NCI-H524 (cell line): Measurements from ENCODE around the gene UNK.
A peak's percentile ranks its signal among the peaks of the same experiment; 100 is the strongest.
"Not testable (repeated sequence)": the region's sequence is repeated elsewhere in the genome, so short reads cannot be mapped to it uniquely, and the experiment has no call there.

Source experiments
- DNase-seq, 2 experiments: peaks; one replicate each; lab custom pipeline; 2025; lab: John Stamatoyannopoulos, UW

UNK gene

GRCh38 chr17:75849279-75849646 is 64.7 kb downstream of the UNK start:
- no peak for DNase-seq

DNA sequence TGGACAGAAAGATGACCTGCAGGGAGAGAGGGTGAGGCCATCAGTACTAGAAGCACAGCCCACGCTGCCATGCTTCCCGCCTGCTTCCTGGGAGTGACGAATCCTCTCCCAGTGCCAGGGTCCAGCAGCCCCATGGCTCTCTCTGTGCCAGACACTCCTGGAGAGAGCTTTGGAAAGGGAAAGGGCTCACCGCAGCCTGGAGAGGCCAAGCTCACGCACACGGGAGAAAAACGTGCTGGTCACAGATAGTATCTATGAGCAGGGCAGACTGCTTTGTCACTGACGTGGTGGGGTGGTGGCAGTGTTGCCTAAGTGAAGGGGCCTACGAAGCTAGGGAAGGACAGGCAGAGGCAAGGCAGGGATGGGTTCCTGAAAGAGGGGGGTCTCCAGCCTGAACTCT is 65.1 kb downstream of the UNK start:
- no peak for DNase-seq

DNA sequence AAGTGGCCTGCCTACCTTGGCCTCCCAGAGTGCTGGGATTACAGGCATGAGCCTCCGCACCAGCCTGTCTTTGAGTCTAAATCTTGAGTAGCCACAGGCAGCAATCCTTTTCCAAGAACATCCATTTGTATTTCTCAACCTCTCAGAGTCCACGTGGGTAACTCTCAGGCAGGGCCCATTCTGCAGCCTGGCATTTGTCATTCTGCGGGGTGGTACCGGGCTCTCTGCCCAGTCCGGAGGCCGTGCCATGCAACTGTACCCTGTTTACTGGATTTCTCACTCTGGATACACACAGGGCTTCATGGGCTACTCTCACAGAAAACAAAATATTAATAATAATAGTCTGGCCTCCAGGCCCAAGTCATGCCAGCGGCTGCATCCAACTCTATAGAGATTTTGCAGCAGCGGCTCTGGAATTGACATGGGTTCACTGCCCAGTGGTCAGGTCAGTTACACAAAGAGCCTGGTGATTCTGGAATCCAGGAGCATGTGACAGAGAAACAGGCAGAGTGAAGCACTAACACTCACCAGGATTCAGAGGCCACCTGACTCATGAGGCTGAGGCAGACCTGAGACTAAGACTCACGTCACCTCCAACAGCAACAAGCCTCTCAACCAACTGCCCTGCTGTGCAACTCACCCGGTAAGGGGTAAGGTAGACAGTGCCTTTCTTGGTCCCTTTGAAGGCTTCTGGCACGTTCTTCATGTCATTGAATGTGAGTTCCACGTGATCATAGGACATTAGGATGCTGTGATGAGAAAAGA is 66.5 kb downstream of the UNK start:
- DNase-seq = no peak

DNA sequence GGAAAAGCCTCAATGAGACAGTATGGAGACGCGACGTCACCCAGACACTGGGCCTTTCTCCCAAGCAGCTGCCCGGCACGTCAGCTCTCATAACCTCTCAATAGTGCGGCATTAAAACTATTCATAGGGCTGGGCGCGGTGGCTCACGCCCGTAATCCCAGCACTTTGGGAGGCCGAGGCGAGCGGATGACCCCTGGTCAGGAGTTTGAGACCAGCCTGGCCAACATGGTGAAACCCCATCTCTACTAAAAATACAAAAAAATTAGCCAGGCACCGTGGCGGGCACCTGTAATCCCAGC is 67.0 kb downstream of the UNK start:
- not testable (repeated sequence) for DNase-seq

- DNase-seq = no peak
Measured at GRCh38 chr17:75853433-75853832, 68.8 kb downstream of the UNK start.

- DNase-seq = peak in 1 of 2 experiments; percentile 51
Measured at GRCh38 chr17:75854101-75854748, 69.6 kb downstream of the UNK start.

DNA sequence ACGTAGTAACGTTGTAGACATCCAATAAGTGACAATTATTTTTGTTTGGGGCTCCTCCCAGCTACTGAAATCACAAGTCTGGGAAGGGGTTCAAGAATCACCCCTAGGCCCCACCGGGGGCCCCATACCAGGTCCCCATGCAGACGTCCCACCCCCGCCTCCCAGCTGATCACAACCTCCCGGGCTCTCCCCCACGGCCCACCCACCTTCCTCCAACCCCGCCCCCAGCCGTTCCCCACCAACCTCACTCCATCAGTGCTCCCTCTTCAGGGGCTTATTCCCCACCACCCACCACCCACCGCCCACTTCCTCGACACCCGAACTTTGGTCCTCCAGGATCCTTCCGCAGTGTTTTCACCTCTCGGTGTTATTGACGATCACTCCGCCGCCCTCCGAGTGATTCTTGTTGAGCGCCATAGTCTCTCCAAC is 70.3 kb downstream of the UNK start:
- no peak for DNase-seq

GRCh38 chr17:75855310-75856061 is 70.9 kb downstream of the UNK start, which contains the start of gene WBP2:
Gene WBP2, minus strand, starts transcription at chr17:75855335. Its CDS starts 38 bp downstream, at chr17:75855297.
- DNase-seq = peak; percentile 100

DNA sequence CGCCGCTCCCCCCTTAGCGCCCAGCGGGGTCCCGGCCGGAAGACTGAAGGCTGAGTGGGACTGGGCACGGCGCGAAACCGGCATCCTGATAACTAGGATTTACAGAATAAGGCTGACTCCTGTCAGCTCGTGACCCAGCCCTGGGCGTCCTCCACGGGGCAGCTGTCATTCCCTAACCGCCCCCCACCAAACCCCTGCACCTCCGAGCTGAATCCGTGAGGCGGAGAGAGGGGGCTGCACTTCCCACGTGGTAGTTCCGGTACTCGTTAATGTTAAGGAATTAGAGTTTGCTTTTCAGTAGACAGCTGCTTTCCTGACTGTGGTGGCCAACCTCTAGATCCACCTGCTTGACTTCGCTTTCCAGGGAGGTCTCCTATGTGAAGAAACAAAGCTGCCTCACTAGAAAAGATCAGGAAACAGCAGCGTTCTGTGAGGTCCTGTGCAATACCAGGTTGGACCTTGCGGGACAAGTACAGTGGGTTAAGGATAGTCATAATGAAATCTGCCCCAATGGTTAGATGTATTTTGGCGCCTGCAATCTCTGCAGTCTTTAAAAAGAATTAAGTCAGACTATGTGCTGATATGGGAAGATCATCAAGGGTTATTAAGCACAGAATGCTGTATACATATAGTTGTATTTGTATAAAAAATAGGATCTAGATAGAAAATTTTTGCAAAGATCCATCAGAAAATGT is 71.6 kb downstream of the UNK start:
- peak in 1 of 2 experiments; percentile 85 for DNase-seq

DNA sequence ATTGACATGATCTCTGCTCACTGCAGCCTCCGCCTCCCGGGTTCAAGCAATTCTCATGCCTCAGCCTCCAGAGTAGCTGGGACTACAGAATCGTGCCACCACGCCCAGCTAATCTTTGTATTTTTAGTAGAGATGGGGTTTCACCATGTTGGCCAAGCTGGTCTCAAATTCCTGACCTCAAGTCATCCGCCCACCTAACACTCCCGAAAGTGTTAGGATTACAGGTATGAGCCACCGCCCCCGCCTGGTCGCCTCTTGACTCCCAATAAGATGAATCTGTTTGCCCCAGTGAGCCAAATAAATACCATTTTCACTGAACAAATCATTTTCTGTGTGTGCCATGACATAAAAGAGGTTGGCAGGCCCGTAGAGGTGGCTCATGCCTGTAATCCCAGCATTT is 74.8 kb downstream of the UNK start:
- DNase-seq = not testable (repeated sequence)

DNA sequence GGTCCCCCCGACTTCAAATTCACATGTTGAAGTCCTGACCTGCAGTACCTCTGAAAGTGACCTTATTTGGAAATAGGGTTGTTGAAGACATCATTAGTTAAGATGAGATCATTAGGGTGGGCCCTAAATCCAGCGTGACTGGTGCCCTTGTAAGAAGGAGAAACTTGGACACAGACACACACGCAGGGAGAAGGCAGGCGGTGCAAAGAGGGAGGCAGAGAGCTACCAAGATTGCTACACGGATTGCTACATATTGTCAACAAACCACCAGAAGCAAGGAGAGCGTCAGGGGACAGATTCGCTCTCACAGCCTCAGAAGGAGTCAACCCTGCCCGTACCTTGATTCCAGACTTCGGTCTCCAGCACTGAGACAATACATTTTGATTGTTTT is 77.3 kb downstream of the UNK start:
- DNase-seq = no peak

- no peak for DNase-seq
Measured at GRCh38 chr17:75864448-75864871, 79.9 kb downstream of the UNK start.

- not testable (repeated sequence) for DNase-seq
Measured at GRCh38 chr17:75864887-75865286, 80.3 kb downstream of the UNK start.

DNA sequence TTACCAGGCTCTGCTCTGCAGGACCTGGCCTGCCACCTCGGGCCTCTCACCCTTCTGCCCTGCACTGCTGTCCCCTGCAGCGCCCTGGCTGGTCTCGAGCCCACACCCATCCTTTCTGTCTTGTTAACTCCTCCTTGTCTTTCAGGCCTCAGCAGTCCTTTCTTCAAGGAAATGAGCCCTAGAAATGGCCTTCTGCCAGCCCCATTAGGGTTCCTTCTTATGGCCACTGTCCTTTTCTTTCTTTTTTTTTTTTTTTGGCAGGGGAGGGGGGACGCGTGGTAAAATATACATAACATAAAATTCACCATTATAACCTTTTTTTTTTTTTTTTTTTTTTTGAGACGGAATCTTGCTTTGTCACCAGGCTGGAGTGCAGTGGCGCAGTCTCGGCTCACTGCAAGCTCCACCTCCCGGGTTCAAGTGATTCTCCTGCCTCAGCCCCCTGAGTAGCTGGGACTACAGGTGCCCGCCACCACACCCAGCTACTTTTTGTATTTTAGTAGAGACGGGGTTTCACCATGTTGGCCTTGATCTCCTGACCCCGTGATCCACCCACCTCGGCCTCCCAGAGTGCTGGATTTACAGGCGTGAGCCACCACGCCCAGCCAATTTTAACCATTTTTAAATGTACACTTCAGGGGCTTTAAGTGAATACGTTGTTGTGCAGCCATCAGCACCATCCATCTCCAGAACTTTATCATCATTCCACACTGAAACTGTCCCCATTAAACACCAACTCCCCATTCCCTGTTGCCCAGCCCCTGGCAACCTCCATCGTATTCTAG is 81.0 kb downstream of the UNK start:
- not testable (repeated sequence) for DNase-seq

DNA sequence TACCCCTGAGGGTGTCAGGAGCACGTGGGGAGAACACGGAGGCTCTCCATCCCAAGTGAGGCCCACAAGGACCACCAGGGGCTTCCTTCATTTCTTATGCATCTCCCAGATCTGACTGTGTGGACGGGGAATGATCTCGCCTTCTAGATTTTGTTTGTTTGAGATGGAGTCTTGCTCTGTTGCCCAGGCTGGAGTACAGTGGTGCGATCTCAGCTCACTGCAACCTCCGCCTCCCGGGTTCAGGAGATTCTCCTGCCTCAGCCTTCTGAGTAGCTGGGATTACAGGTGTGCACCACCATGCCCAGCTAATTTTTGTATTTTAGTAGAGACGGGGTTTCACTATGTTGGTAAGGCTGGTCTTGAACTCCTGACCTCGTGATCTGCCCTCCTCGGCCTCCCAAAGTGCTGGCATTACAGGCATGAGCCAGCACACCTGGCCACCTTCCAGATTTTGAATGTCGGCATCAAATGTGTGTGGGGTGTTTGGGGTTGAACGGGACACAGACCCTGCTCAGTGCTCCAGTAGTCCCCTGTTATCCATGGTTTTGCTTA is 84.2 kb downstream of the UNK start:
- not testable (repeated sequence) for DNase-seq

DNA sequence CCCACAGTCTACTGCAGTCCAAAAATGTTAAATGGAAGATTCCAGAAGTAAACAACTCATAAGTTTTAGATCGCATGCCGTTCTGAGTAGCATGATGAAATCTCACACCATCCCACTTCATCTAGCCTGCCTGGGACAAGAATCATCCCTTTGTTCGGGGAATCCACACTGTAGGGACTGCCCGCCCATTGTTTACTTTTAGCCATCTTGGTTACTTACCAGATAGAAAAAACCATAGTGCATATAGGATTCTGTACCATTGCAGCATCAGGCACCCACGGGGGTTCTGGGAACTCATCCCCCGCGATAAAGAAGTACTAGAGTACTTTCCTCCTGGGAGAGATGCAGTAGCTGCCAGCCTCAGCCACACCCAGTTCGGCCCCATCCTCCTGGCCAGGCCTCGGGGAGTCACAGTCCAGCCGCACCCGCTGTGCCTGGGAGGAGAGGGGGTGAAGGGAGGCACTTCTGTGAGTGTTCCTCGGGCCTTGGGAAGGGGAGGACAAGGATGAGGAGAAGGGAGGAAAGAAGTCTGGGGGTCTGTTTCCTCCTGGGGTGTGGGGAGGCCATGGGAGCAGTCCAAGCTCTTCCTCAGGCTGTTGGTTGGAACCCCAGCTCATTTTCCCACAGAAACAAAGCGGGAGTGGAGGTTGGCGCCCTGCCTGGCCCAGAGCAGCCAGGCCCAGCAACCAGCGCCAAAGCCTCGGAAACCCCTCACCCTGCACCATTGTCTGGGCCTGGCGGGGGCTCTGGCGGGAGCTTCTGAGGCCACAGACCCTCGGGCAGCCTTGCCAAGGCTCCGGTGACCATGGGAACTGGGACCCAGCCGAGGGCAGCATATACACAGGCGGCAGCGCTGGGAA is 84.9 kb downstream of the UNK start:
- no peak for DNase-seq

- DNase-seq = not testable (repeated sequence)
Measured at GRCh38 chr17:75870228-75870627, 85.6 kb downstream of the UNK start.

GRCh38 chr17:75872434-75873351 is 88.1 kb downstream of the UNK start:
- DNase-seq = no peak
